Measurements from ENCODE around the gene CR1L.
A peak's percentile ranks its signal among the peaks of the same experiment; 100 is the strongest.
"Not testable (repeated sequence)": the region's sequence is repeated elsewhere in the genome, so short reads cannot be mapped to it uniquely, and the experiment has no call there.

CR1L gene

DNA sequence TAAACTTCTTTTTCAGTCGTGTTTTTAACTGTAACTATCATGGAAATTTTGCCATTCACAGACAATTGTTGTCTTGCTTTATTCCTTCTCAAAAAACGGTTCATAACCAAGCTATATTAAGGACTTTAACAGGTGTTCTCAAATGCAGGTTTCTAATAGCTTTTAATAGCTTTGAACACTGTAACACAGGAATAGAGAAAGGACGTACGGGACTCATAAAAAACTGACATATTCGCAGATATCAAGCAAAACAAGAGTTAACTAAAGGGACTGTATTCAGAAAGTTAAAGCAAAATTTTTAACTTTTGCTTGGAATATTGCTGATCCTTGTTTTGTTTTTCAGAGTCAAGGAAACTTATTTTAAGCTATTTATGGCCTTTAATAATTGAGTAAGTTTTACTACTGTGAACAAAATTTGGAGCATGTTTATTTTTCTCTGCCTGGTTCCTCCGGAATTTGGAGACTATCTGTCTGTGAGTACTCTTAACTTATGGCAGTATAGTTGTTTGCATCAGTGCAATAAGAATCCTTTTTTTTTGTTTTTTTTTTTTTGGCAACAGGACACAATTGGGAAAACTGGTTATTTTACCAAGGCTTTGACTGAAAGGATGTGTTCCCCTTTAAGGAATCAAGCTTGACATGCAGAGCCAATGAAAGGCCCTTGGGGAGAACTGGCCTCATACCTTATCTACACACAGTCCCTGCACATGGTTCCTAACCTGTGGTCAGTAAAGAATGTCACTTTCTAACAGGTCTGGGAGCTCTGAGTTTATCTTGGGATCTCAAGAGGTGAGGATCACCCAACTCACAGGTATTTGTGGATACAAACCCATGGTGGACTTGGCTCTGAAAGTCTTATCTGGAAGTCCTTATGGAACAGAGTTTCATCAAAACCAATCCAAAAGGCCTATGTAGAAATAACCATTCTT is 101.2 kb downstream of the CR1L start:
- DNase-seq (ENCODE audit: low read depth) = no peak

DNA sequence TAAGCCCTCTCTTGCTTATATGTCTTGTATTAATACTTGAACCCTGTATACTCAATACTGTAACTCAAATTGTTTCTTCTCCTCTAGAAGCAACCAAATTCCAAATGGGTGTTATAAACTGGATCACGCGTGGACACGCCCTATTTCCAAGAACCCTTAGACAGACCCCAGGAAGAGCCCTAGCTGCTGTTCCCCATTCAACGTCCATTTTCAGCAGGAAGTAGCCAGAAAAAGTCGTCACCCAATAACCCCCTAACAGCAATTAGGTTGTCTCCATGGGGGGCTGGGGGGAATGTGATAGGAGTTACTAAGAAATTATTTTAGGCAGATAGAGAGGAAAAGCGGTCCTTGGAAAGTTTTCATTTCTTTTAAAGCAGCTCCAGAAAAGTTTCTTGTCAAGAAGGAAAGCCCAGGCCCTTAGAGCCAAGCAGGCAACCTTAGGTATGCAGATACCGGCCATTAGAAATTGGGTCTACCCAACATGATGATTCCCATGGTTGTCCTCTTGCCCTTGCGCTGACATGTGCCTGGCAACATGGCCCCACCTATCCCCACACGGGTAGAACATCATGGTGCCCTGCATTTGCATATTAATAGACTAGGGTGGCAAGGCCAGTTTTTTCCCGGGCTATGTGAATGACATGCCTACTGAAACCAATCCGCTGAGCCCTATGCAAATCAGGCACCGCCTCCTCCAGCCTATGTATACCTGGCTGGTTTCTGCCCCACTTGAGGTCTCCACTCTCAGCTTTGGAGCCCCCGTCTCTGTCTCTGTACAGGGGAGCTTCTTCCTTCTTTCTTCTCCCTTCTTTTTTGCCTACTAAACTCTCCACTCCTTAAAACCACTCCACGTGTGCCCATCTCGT is 102.9 kb downstream of the CR1L start:
- no peak for DNase-seq (ENCODE audit: low read depth)

DNA sequence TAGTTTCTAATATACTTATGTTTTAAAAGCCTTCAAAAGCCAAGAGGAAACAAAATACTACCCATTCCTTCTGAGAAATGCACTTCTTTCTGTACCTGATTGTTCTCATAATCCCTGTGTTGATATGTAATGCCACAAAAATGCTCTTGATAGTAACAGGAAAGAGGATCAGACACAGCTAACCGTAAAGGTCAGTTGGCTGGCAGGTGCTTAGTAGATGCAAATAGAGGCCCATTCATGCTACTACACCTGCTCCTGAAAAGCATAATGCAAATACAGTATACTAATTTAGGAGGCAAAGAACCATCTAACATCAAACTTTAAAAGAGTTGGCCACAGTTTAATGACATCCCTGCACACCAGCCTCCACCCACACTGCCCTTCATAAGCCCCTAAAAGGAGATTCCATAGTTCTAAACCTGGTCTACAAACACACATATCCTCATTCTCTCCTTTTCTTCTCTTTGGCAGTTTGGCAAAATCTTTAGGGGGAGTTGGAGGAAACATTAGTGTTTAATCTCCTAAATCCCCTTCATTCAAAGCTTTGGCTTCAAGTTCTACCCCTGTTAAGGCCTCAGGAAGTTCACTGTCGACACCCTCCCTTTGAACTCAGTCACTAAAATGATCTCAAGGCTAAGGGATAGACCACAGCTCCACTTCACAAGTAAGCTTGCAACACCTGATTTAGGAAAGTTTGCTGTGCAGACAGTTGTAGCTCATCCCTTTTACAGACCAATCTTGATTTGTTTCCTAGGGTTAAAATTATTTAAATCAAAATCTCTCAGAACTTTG is 104.0 kb downstream of the CR1L start:
- DNase-seq (ENCODE audit: low read depth) = no peak

DNA sequence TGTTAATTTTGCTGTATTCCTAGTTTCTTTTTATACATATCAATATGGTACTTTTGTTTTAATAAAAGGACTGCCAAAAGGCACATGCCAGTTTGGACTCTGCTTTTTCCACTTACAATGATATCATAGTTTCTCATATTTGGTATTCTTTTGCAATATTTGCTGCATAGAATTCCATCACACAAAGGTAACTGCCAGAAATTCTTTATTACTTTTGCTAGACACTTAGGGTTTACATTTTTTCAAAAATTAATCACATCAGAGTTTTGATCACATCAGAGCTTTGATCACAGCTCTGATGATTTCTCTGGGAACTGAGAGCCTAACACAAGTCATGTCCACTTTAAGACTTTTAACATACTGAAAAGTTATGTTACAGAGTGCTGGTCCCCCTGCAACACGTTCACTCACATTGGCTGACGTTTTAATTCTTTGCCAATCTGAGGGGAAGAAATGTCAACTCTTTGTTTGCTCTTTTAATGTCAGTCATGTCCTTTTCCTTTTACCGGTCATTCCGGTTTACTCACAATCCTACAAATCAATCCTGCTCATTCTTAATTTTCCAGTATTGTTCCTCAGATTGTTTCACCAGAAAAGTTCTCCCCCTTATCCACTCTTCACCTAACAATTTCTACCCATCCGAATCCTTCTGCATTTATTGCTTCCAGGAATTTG is 105.8 kb downstream of the CR1L start:
- no peak for DNase-seq (ENCODE audit: low read depth)

DNA sequence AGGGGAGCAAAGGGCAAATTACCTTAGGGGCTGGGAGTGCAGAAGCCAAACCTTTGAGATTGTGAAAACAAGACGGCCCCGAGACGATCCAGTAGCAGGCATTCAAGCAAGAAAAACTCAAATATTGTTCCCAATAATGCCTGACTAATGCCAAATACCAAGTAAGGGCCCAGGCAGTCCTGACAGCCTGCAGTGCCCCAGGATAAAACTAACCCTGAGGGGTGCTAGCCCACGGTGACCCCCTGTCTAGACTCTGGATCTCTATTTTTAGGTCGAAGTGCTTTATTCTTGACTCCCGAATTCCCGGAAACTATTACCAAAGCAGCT is 106.5 kb downstream of the CR1L start:
- DNase-seq (ENCODE audit: low read depth) = not testable (repeated sequence)

DNA sequence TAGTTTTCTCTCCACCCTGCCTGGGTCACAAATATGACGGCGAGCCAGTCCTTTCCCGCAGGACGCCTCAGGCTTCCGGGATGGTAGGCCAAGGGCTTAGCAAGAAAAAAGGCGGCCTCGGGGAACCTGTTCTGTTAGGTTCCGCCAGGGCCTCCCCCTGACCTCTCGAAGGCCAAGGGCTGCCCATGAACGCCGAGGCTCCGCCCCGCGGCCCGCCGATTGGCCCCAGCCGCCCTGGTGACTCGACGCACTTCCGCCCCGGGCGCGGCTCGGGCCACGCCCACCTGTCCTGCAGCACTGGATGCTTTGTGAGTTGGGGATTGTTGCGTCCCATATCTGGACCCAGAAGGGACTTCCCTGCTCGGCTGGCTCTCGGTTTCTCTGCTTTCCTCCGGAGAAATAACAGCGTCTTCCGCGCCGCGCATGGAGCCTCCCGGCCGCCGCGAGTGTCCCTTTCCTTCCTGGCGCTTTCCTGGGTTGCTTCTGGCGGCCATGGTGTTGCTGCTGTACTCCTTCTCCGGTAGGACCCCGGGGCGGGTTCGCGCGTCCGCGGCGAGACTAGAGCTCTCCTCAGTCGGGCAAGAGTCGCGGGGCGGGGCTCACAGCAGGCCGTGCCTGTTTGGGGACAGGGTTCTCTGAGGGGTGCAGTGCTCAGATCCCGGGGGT is 107.0 kb downstream of the CR1L start, which contains the start of gene CD46:
Gene CD46 (plus strand): TSS at position 265 of the 666 bp plus-strand sequence. CDS start 159 bp downstream, at position 424.
- peak; percentile 89 for DNase-seq (ENCODE audit: low read depth)

DNA sequence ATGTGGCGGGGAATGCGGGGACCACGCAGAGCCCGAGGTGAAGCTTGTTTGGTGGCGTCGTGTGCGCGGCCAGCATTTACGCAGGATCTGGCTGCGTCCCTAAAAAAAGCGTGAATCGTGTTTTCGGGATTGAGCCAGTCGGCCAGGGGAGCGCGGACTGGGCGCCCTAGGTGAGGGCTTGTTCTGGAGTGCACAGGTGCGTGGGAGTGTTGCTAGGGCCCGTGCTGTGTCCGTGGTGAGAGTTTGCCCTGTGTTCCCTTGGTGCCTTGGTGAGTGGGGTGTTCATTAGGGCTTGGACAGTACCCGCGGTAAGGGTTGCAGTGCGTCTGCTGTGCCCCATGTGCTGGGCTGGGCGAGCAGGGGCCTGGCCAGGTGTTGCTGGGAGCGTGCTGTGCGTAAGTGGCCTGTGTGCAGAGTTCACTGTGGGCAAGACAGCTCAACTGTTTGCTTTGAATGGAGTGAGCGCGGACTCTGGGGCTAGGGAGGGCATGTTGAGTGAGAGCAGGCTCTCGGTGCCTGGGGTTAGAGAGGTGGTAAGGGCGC is 107.6 kb downstream of the CR1L start:
- no peak for DNase-seq (ENCODE audit: low read depth)

DNA sequence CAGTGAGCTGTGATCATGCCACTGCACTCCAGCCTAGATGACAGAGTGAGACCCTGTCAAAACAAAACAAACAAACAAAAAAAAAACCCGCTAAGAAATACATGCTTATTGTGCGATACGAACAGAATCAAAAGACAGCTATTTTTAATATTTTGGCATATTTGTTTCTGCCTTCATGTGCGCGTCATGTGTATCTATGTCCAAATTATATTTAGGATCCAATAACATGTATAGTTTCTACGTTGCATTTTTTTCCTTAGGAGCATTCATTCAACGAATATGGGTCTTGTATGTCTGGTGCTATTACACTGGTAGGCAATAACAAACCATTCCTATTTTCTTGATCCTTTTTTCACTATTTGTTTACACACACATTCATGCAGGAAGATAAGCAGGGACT is 108.7 kb downstream of the CR1L start:
- DNase-seq (ENCODE audit: low read depth) = no peak

DNA sequence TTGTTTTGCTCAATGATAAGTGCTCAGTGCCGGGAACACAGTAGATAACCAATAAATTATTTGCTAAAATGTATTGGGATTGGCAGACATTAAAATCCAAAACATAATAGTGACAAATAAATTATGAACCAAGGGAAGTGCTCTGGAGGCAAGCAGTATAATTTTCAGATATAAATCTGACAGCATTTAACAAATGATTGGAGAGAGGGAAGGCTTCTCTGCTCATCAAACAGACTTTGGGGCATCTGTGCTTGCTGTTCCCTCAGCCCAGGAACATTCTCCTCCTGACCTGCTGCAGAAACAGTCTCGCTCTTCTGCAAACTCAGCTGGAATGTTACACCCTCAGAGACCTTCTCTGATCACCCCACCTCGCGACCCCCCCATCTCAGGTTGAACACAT is 109.1 kb downstream of the CR1L start:
- no peak for DNase-seq (ENCODE audit: low read depth)

DNA sequence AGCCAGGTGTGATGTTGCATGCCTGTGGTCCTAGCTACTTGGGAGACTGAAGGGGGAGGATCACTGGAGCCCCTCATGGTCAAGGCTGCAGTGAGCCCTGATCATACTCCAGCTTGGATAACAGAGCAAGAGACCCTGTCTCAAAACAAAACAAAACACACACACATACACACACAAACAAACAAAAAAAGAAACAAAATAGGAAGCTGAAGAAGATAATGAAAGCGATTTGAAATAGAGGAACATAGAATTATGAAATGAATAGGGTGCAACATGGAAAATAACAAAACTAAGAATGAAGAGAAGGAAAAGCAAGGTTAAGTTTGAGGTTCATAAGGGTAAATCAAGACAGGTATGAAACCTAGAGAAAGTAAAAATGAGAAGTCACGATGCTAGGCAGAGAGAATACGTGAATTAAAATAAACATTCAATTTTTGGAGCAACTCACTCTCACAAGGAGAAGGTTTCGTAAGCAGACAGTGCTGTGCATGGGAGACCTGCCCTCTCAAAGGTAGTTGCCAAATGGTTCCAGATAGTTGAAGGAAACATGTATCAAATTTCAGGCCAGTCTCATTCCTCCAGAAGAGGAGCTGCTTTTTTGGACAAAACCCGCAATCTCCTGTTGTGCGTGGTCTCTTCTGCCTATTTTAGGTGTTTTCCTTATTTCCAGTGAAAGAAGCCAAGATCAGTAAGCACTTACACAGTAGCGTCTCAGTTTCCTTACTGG is 110.2 kb downstream of the CR1L start:
- no peak for DNase-seq (ENCODE audit: low read depth)

DNA sequence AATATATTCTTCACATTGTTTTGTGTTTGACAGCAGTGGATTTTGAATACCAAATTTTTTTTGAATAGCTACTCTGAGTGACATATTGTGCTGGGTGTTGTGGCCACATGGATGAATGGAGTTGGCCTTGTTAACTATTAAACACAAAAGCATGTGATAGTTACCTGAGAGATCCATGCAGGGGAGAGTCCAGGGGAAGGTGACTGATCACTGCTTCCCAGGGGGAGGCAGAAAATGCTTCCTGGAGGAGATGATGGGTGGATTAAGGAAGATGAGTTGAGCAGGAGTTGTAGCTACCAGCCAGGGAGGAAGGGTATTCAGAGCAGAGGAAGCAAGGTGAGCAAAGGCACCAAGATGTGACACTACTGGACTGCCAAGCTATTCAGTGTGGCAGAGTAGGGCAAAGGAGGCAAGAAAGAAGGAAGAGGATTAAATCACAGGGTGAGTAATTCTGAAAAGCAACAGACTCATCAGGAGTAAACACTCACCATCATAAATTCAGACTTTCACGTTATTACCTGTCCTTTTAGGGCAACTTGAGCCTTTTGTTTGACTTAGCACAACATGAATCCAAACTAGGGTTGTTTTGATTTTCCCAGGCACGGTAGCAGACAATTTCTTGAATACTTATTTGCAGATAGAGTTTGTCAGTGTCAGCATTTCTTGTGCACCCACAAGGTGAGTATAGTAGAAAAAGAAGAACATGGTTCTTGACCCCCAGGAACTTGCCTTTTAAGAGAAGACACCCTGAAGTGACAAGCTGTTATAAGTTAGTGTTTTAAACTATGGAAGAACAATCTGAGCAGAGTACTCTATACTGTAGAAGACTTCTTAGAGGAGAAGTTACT is 111.1 kb downstream of the CR1L start:
- DNase-seq (ENCODE audit: low read depth) = no peak

DNA sequence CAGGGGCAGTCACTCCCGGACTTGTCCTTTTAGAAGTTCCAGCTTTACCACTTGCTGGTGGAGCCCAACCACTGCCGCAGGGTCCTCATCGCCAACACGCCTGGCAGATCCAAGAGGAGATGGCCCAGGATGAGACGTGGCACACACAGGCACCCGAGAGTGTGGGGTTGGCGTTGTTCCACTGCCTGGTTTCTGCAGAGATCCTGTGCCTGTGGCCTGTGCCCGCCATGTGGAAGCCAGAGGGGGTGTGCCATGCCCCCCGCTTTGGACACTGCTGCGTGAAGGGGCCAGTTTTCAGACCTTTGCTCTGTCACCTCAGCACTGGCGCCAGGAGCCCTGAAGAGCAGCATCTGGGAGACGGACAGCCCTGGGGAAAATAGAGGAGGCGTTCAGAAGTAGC is 117.7 kb downstream of the CR1L start:
- no peak for DNase-seq (ENCODE audit: low read depth)

DNA sequence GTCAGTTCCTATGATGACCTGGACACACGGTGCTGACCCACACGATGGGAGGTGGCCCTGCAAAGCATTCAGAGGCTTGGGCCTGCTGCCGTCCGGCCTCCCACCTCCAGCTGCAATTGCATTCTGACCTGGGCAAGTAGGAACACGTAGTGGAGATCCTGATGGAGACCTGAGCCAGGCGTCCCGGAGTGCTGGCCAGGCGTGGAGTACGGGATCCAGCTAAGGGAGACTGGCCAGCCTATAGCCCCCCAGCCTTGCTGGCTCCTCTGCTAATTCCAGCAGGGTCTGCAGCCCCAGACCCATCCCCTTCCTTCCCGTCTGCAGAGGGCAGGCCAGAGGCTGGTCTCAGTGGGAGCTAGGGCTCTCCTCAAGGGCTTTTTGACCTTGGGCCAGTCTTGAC is 118.2 kb downstream of the CR1L start:
- no peak for DNase-seq (ENCODE audit: low read depth)

DNA sequence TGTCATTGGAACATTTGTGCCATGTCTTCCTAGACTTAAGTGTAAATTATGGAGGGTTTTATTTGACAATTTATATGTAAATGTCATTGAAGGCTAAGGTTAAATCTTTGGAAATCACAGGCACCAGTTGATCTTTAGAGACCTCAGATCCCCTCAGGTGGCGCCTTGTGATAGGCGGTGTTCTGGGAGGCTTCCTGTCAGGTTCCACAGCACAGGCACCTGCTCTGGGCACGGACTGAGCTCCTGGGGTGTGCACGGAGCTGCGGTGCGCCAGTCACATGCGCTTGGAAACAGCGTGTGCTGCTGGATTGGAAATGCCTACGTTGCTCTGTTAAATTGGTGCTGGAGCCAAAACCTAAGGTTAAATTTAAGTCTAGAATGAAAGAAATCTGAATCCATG is 119.0 kb downstream of the CR1L start:
- DNase-seq (ENCODE audit: low read depth) = no peak

DNA sequence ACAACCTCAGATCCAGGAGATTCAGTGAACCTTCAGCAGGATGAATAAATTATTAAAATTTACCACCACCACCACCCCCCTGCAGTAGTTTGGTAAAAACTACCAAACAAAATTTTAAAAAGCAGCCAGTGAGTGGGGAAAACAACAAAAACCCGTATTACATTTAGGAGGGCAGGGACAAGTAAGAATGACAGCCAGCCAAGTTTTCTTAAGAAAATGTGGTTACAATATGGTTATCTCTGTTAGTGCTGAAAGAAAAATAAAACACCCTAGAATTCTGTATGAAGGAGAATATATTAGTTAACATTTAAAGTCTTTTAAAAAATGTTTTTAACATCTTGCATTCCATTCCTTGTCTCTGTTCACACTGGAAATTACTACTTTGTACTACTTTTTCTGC is 121.6 kb downstream of the CR1L start:
- DNase-seq (ENCODE audit: low read depth) = no peak

DNA sequence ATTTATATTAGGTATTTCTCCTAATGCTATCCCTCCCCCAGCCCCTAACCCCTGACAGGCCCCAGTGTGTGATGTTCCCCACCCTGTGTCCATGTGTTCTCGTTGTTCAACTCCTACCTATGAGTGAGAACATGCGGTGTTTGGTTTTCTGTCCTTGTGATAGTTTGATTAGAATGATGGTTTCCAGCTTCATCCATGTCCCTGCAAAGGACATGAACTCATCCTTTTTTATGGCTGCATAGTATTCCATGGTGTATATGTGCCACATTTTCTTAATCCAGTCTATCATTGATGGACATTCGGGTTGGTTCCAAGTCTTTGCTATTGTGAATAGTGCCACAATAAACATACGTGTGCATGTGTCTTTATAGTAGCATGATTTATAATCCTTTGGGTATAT is 125.6 kb downstream of the CR1L start:
- DNase-seq (ENCODE audit: low read depth) = not testable (repeated sequence)

Data from stimulated activated CD8-positive, alpha-beta memory T cell treated with anti-CD3 and anti-CD28 coated beads, Interleukin-12 subunit alpha, Interleukin-12 subunit beta, amount 100 ng/mL, for 4 hours (primary cell).